H1 (cell line): ENCODE data around the gene TRMT61A. TPM values are rescaled to one million over a fixed set of nuclear protein-coding genes. Genes with fewer than 3 reads are reported as not detected.

Source experiments
- BACH1 ChIP-seq: IDR thresholded peaks from 2 replicates; pipeline ENCODE4 v1.6.1; 2012; ENCODE audit warnings: low read length, improper control_type of control experiment
- CBX5 ChIP-seq: fragments of 300-800, 300-1000 bp; sonication (generic); IDR thresholded peaks from 2 replicates; pipeline ENCODE4 v1.7.1; 2016; ENCODE audit warnings: antibody characterized with exemption, low read length, low read depth
- CBX8 ChIP-seq: fragments of 300-800, 300-1000 bp; sonication (generic); IDR thresholded peaks from 2 replicates; pipeline ENCODE4 v1.7.1; 2016; ENCODE audit warnings: low read depth, low read length, borderline replicate concordance
- GABPA ChIP-seq: IDR thresholded peaks from 2 replicates; pipeline ENCODE4 v1.6.1; 2011; ENCODE audit warnings: mild to moderate bottlenecking, low read length, moderate library complexity, borderline replicate concordance; ENCODE audit not compliant: insufficient read depth
- KDM4A ChIP-seq: IDR thresholded peaks from one replicate; pipeline ENCODE4 v1.7.1; 2012; ENCODE audit warnings: low read depth, mild to moderate bottlenecking, moderate library complexity, low read length, inconsistent platforms; ENCODE audit not compliant: severe bottlenecking
- POLR2A ChIP-seq, 2 experiments: IDR thresholded peaks; 1 replicate in 1 of 2; 2 replicates in 1 of 2; pipeline ENCODE4 v1.6.1; 2011; ENCODE audit warnings: low read depth in 2 of 2, low read length in 2 of 2, mild to moderate bottlenecking in 2 of 2; ENCODE audit errors: control extremely low read depth in 1 of 2
- RBBP5 ChIP-seq: IDR thresholded peaks from 2 replicates; pipeline ENCODE4 v1.7.1; 2012; ENCODE audit warnings: low read depth, mild to moderate bottlenecking, inconsistent platforms, low read length, moderate library complexity, borderline replicate concordance
- SIRT6 ChIP-seq: IDR thresholded peaks from one replicate; pipeline ENCODE4 v1.7.1; 2012; ENCODE audit warnings: low read length, inconsistent platforms
- ZNF274 ChIP-seq: IDR thresholded peaks from 2 replicates; pipeline ENCODE4 v1.7.0; 2012; ENCODE audit warnings: low read length, borderline replicate concordance; ENCODE audit errors: extremely low read depth
- polyA plus RNA-seq, 7 experiments: library from polyadenylated mRNA; depleted of rRNA in 3 of 7; stranded (reverse) in 5 of 7; unstranded in 2 of 7; fragments of >200 nt in 5 of 7; fragments of 200-250 nt in 2 of 7; gene quantifications; 1 replicate in 5 of 7; 2 replicates in 1 of 7; 4 replicates in 1 of 7; pipeline versions ENCODE4 v1.2.1 to v1.2.3, GENCODE V29; 2011 to 2013; ENCODE audit warnings: missing spikeins in 2 of 7, mixed read lengths in 2 of 7
- total RNA-seq: library from RNA; stranded (reverse); fragmentation: NEBNext Ultra II Directional; extraction: Animal tissue kit (Norgen Biotek cat#: 25700); gene quantifications from 2 replicates; pipeline ENCODE4 v1.2.1, GENCODE V29; 2021
- TF ChIP-seq, protein P1 (sequence below): fragments of 300-600 bp; sonication (generic); IDR thresholded peaks from 2 replicates; pipeline ENCODE4 v1.7.1; 2012; ENCODE audit warnings: low read length, moderate library complexity, mild to moderate bottlenecking, inconsistent platforms; ENCODE audit not compliant: insufficient replicate concordance
- TF ChIP-seq, protein P2 (sequence below): IDR thresholded peaks from 2 replicates; pipeline ENCODE4 v1.6.1; 2012; ENCODE audit warnings: inconsistent platforms

Gene TRMT61A
- total and polyA plus RNA-seq, 2 of the 8 experiments (the other 6 are each of a cell fraction or from before 2014, with no cell fraction given) = 15.8 to 19.0 TPM

DNA sequence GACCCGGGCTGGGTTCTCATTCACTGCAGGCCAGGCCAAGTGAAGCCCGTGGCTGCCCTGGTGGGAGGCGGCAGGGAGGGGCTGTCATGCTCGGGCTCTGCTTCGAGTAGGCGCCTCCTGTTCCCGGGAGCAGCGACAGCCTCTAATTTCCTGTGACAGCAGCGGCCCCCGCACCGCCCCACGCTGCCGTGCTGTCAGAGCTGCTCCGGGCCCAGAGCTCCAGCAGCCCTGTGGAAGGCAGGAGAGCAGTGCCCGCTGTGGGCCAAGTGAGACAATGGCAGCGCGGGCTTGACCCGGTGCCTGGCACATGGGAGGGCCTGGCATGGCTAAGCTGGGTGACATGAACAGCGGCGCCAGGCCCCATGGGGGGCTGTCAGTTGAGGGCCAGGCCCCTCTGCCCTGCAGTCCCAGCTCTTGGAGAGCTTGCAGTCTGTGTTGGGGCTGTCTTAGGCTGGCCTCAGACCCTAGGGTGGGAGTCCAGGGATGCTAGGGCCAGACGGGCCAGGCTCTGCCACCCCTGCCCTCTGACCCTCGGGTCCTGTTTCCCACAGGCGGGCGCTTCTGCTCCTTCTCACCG, 5.1 kb downstream of the TRMT61A start (continued):
- TF ChIP-seq, protein P1, sequence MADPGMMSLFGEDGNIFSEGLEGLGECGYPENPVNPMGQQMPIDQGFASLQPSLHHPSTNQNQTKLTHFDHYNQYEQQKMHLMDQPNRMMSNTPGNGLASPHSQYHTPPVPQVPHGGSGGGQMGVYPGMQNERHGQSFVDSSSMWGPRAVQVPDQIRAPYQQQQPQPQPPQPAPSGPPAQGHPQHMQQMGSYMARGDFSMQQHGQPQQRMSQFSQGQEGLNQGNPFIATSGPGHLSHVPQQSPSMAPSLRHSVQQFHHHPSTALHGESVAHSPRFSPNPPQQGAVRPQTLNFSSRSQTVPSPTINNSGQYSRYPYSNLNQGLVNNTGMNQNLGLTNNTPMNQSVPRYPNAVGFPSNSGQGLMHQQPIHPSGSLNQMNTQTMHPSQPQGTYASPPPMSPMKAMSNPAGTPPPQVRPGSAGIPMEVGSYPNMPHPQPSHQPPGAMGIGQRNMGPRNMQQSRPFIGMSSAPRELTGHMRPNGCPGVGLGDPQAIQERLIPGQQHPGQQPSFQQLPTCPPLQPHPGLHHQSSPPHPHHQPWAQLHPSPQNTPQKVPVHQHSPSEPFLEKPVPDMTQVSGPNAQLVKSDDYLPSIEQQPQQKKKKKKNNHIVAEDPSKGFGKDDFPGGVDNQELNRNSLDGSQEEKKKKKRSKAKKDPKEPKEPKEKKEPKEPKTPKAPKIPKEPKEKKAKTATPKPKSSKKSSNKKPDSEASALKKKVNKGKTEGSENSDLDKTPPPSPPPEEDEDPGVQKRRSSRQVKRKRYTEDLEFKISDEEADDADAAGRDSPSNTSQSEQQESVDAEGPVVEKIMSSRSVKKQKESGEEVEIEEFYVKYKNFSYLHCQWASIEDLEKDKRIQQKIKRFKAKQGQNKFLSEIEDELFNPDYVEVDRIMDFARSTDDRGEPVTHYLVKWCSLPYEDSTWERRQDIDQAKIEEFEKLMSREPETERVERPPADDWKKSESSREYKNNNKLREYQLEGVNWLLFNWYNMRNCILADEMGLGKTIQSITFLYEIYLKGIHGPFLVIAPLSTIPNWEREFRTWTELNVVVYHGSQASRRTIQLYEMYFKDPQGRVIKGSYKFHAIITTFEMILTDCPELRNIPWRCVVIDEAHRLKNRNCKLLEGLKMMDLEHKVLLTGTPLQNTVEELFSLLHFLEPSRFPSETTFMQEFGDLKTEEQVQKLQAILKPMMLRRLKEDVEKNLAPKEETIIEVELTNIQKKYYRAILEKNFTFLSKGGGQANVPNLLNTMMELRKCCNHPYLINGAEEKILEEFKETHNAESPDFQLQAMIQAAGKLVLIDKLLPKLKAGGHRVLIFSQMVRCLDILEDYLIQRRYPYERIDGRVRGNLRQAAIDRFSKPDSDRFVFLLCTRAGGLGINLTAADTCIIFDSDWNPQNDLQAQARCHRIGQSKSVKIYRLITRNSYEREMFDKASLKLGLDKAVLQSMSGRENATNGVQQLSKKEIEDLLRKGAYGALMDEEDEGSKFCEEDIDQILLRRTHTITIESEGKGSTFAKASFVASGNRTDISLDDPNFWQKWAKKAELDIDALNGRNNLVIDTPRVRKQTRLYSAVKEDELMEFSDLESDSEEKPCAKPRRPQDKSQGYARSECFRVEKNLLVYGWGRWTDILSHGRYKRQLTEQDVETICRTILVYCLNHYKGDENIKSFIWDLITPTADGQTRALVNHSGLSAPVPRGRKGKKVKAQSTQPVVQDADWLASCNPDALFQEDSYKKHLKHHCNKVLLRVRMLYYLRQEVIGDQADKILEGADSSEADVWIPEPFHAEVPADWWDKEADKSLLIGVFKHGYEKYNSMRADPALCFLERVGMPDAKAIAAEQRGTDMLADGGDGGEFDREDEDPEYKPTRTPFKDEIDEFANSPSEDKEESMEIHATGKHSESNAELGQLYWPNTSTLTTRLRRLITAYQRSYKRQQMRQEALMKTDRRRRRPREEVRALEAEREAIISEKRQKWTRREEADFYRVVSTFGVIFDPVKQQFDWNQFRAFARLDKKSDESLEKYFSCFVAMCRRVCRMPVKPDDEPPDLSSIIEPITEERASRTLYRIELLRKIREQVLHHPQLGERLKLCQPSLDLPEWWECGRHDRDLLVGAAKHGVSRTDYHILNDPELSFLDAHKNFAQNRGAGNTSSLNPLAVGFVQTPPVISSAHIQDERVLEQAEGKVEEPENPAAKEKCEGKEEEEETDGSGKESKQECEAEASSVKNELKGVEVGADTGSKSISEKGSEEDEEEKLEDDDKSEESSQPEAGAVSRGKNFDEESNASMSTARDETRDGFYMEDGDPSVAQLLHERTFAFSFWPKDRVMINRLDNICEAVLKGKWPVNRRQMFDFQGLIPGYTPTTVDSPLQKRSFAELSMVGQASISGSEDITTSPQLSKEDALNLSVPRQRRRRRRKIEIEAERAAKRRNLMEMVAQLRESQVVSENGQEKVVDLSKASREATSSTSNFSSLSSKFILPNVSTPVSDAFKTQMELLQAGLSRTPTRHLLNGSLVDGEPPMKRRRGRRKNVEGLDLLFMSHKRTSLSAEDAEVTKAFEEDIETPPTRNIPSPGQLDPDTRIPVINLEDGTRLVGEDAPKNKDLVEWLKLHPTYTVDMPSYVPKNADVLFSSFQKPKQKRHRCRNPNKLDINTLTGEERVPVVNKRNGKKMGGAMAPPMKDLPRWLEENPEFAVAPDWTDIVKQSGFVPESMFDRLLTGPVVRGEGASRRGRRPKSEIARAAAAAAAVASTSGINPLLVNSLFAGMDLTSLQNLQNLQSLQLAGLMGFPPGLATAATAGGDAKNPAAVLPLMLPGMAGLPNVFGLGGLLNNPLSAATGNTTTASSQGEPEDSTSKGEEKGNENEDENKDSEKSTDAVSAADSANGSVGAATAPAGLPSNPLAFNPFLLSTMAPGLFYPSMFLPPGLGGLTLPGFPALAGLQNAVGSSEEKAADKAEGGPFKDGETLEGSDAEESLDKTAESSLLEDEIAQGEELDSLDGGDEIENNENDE = no peak
- TF ChIP-seq RBBP5 (no peak), SIRT6 (no peak), KDM4A (no peak), GABPA (no peak), POLR2A (IDR thresholded peaks at IDR 0.05; ENCODE audit: control extremely low read depth in 1 of 2, low read depth in 2 of 2, low read length in 2 of 2) (no peak), BACH1 (no peak), ZNF274 (no peak), CBX8 (no peak), CBX5 (no peak)
- TF ChIP-seq, protein P2, sequence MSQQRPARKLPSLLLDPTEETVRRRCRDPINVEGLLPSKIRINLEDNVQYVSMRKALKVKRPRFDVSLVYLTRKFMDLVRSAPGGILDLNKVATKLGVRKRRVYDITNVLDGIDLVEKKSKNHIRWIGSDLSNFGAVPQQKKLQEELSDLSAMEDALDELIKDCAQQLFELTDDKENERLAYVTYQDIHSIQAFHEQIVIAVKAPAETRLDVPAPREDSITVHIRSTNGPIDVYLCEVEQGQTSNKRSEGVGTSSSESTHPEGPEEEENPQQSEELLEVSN = no peak
